Liver (tissue), 9 donors: ENCODE results near the gene MIDN. TPM values are rescaled to one million over a fixed set of nuclear protein-coding genes. Genes with fewer than 3 reads are reported as not detected.

Experiments
- DNase-seq: peaks from one replicate; pipeline ENCODE4 v3.0.0-alpha.2; 2017; ENCODE audit warnings: low spot score
- H3K27ac ChIP-seq, 2 donors: one replicate each; pipeline ENCODE4 v1.7.0; 2013; ENCODE audit warnings: inconsistent platforms in 2 of 2, low read length in 2 of 2, control low read depth in 1 of 2, low read depth in 1 of 2, mild to moderate bottlenecking in 1 of 2
- H3K27me3 ChIP-seq, 4 donors: one replicate each; pipeline versions ENCODE4 v1.6.1 to v1.7.0; 2013; ENCODE audit warnings: low read length in 3 of 4, inconsistent platforms in 1 of 4, mild to moderate bottlenecking in 1 of 4, moderate library complexity in 1 of 4; ENCODE audit not compliant: control insufficient read depth in 4 of 4, insufficient read depth in 4 of 4
- H3K36me3 ChIP-seq, 4 donors: one replicate each; pipeline versions ENCODE4 v1.6.1 to v1.7.0; 2013; ENCODE audit warnings: low read length in 3 of 4, mild to moderate bottlenecking in 3 of 4, low read depth in 1 of 4, moderate library complexity in 1 of 4; ENCODE audit not compliant: control insufficient read depth in 4 of 4, insufficient read depth in 3 of 4
- H3K4me1 ChIP-seq, 4 donors: one replicate each; pipeline versions ENCODE4 v1.6.1 to v1.7.0; 2013; ENCODE audit warnings: low read length in 3 of 4, mild to moderate bottlenecking in 3 of 4, moderate library complexity in 1 of 4; ENCODE audit not compliant: control insufficient read depth in 4 of 4, insufficient read depth in 4 of 4
- H3K4me3 ChIP-seq, 3 donors: one replicate each; pipeline versions ENCODE4 v1.6.1 to v1.7.0; 2013; ENCODE audit warnings: low read length in 3 of 3, control low read depth in 1 of 3, low read depth in 1 of 3, mild to moderate bottlenecking in 1 of 3
- H3K9ac ChIP-seq, 2 donors: one replicate each; pipeline ENCODE4 v1.7.0; 2013; ENCODE audit warnings: low read length in 2 of 2, mild to moderate bottlenecking in 2 of 2, moderate library complexity in 2 of 2, control low read depth in 1 of 2, low read depth in 1 of 2
- H3K9me3 ChIP-seq, 4 donors: one replicate each; pipeline versions ENCODE4 v1.6.1 to v1.7.0; 2013; ENCODE audit warnings: low read length in 3 of 4; ENCODE audit not compliant: control insufficient read depth in 4 of 4
- CTCF ChIP-seq: fragments of 150-350 bp; IDR thresholded peaks from 2 replicates; pipeline ENCODE4 v1.5.1; 2017; ENCODE audit warnings: improper control_type of control experiment, low read depth, low read length; ENCODE audit not compliant: missing input control
- EGR1 ChIP-seq, 2 donors: IDR thresholded peaks; 2 replicates each; pipeline ENCODE4 v1.6.1; 2016 to 2018; ENCODE audit warnings: antibody characterized with exemption in 2 of 2, low read depth in 2 of 2
- FOXA1 ChIP-seq: IDR thresholded peaks from 2 replicates; pipeline ENCODE4 v1.6.1; 2016; ENCODE audit warnings: antibody characterized with exemption
- FOXA2 ChIP-seq: IDR thresholded peaks from 2 replicates; pipeline ENCODE4 v1.6.1; 2016; ENCODE audit warnings: antibody characterized with exemption
- GABPA ChIP-seq, 2 donors: IDR thresholded peaks in 1 of 2; conservative IDR thresholded peaks in 1 of 2; 2 replicates each; pipeline ENCODE4 v1.6.1; 2016; ENCODE audit warnings: antibody characterized with exemption in 2 of 2, mild to moderate bottlenecking in 1 of 2, moderate library complexity in 1 of 2
- HNF4A ChIP-seq, 2 donors: conservative IDR thresholded peaks; 2 replicates each; pipeline ENCODE4 v1.6.1; 2016; ENCODE audit warnings: antibody characterized with exemption in 2 of 2, mild to moderate bottlenecking in 2 of 2
- HNF4G ChIP-seq: IDR thresholded peaks from 2 replicates; pipeline ENCODE4 v1.6.1; 2016; ENCODE audit warnings: antibody characterized with exemption
- JUND ChIP-seq, 2 donors: IDR thresholded peaks; 2 replicates each; pipeline ENCODE4 v1.6.1; 2016; ENCODE audit warnings: antibody characterized with exemption in 2 of 2
- NR2F2 ChIP-seq: IDR thresholded peaks from 2 replicates; pipeline ENCODE4 v1.6.1; 2016; ENCODE audit warnings: antibody characterized with exemption
- RAD21 ChIP-seq, 2 donors: IDR thresholded peaks; 2 replicates each; pipeline ENCODE4 v1.6.1; 2016; ENCODE audit warnings: antibody characterized with exemption in 2 of 2, mild to moderate bottlenecking in 2 of 2
- RXRA ChIP-seq, 2 donors: IDR thresholded peaks; 2 replicates each; pipeline ENCODE4 v1.6.1; 2017 to 2018; ENCODE audit warnings: antibody characterized with exemption in 2 of 2, mild to moderate bottlenecking in 1 of 2
- SP1 ChIP-seq: IDR thresholded peaks from 2 replicates; pipeline ENCODE4 v1.6.1; 2018; ENCODE audit warnings: antibody characterized with exemption, mild to moderate bottlenecking
- TAF1 ChIP-seq: conservative IDR thresholded peaks from 2 replicates; pipeline ENCODE4 v1.6.1; 2016; ENCODE audit warnings: antibody characterized with exemption, mild to moderate bottlenecking
- YY1 ChIP-seq: IDR thresholded peaks from 2 replicates; pipeline ENCODE4 v1.6.1; 2016; ENCODE audit warnings: antibody characterized with exemption, mild to moderate bottlenecking
- WGBS: extraction: QIAGEN DNeasy Blood & Tissue Kit; methylation state at CpG from one replicate; pipeline ENCODE4 v1.1.7; 2013; 5-methylcytosine and 5-hydroxymethylcytosine counted together
- polyA plus RNA-seq, 2 donors: library from polyadenylated mRNA; stranded (reverse) in 1 of 2; unstranded in 1 of 2; fragments of 200-250 nt in 1 of 2; fragments of >200 nt in 1 of 2; fragmentation: Nextera tagmentation in 1 of 2; extraction: Ambion mirVana in 1 of 2; gene quantifications; one replicate each; pipeline versions ENCODE4 v1.2.1 to v1.2.3, GENCODE V29; 2013 to 2015
- total RNA-seq, 2 donors: library from RNA; depleted of rRNA; stranded (reverse); fragments of >200 nt; gene quantifications; one replicate each; pipeline ENCODE4 v1.2.3, GENCODE V29; 2014
- TF ChIP-seq, protein P1 (sequence below): IDR thresholded peaks from 2 replicates; pipeline ENCODE4 v1.6.1; 2016; ENCODE audit warnings: antibody characterized with exemption, mild to moderate bottlenecking
- TF ChIP-seq, protein P2 (sequence below): IDR thresholded peaks from 2 replicates; pipeline ENCODE4 v1.6.1; 2016; ENCODE audit warnings: antibody characterized with exemption
- TF ChIP-seq, protein P3 (sequence below): IDR thresholded peaks from 2 replicates; pipeline ENCODE4 v1.6.1; 2016; ENCODE audit warnings: antibody characterized with exemption
- TF ChIP-seq, protein P4 (sequence below): IDR thresholded peaks from 2 replicates; pipeline ENCODE4 v1.6.1; 2016; ENCODE audit warnings: antibody characterized with exemption
- donor health status: healthy.
- donor health status: healthy.
- donor health status: healthy.
- donor health status: healthy.
- donor health status: healthy.

Gene MIDN
- total and polyA plus RNA-seq, 4 donors: 2.9 to 22.9 (median 11.8) TPM

DNA sequence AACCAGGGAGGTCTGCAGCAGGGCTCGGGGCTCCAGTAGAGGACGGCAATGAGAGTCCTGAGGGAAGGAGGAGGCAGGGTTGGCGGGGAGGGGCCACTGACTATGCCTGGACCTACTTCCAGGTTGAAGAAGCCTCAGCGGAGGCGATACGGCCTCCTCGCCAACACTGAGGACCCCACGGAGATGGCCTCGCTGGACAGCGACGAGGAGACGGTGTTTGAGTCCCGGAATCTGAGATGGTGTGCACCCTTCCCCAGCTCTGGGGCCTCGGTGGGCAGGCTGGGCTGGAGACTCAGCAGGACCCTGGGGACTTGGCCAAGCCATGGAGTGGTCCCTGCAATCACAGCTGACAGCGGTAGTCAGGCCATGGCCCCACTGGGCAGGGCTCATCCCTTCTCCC is 28.7 kb downstream of the MIDN start:
- H3K4me1 ChIP-seq: peaks cover 14 to 51% (median 40%) of the 10 kb centered on the region in 4 donors
- H3K9ac ChIP-seq: no peak overlapping the region

More for the DNA sequence above, 28.7 kb downstream of the MIDN start:
- peaks cover 18 to 24% (median 18%) of the 10 kb centered on the region in 4 donors for H3K36me3 ChIP-seq
- TF ChIP-seq, protein P1, sequence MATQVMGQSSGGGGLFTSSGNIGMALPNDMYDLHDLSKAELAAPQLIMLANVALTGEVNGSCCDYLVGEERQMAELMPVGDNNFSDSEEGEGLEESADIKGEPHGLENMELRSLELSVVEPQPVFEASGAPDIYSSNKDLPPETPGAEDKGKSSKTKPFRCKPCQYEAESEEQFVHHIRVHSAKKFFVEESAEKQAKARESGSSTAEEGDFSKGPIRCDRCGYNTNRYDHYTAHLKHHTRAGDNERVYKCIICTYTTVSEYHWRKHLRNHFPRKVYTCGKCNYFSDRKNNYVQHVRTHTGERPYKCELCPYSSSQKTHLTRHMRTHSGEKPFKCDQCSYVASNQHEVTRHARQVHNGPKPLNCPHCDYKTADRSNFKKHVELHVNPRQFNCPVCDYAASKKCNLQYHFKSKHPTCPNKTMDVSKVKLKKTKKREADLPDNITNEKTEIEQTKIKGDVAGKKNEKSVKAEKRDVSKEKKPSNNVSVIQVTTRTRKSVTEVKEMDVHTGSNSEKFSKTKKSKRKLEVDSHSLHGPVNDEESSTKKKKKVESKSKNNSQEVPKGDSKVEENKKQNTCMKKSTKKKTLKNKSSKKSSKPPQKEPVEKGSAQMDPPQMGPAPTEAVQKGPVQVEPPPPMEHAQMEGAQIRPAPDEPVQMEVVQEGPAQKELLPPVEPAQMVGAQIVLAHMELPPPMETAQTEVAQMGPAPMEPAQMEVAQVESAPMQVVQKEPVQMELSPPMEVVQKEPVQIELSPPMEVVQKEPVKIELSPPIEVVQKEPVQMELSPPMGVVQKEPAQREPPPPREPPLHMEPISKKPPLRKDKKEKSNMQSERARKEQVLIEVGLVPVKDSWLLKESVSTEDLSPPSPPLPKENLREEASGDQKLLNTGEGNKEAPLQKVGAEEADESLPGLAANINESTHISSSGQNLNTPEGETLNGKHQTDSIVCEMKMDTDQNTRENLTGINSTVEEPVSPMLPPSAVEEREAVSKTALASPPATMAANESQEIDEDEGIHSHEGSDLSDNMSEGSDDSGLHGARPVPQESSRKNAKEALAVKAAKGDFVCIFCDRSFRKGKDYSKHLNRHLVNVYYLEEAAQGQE: no peak
- no peak for TF ChIP-seq HNF4A (conservative IDR thresholded peaks at IDR 0.05)
- no peak for TF ChIP-seq YY1
- TF ChIP-seq, protein P2, sequence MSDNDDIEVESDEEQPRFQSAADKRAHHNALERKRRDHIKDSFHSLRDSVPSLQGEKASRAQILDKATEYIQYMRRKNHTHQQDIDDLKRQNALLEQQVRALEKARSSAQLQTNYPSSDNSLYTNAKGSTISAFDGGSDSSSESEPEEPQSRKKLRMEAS: no peak
- TF ChIP-seq NR2F2: no peak
- TF ChIP-seq GABPA (IDR thresholded peaks at IDR 0.05 in 1 of 2, conservative IDR thresholded peaks at IDR 0.05 in 1 of 2): no peak
- TF ChIP-seq, protein P3, sequence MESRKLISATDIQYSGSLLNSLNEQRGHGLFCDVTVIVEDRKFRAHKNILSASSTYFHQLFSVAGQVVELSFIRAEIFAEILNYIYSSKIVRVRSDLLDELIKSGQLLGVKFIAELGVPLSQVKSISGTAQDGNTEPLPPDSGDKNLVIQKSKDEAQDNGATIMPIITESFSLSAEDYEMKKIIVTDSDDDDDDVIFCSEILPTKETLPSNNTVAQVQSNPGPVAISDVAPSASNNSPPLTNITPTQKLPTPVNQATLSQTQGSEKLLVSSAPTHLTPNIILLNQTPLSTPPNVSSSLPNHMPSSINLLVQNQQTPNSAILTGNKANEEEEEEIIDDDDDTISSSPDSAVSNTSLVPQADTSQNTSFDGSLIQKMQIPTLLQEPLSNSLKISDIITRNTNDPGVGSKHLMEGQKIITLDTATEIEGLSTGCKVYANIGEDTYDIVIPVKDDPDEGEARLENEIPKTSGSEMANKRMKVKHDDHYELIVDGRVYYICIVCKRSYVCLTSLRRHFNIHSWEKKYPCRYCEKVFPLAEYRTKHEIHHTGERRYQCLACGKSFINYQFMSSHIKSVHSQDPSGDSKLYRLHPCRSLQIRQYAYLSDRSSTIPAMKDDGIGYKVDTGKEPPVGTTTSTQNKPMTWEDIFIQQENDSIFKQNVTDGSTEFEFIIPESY: no peak
- TF ChIP-seq, protein P4, sequence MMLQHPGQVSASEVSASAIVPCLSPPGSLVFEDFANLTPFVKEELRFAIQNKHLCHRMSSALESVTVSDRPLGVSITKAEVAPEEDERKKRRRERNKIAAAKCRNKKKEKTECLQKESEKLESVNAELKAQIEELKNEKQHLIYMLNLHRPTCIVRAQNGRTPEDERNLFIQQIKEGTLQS: no peak
- no peak for TF ChIP-seq FOXA1
- no peak for TF ChIP-seq HNF4G
- no peak for TF ChIP-seq FOXA2
- no peak for TF ChIP-seq RXRA (IDR thresholded peaks at IDR 0.05)
- no peak for TF ChIP-seq RAD21 (IDR thresholded peaks at IDR 0.05)
- no peak for TF ChIP-seq EGR1 (IDR thresholded peaks at IDR 0.05; ENCODE audit: low read depth in 2 of 2)
- TF ChIP-seq CTCF: no peak
- no peak for TF ChIP-seq TAF1
- no peak for TF ChIP-seq JUND (IDR thresholded peaks at IDR 0.05)
- TF ChIP-seq SP1: no peak
- no peak for DNase-seq
- H3K27ac ChIP-seq: no peak overlapping the region
- H3K9me3 ChIP-seq: no peaks in the 10 kb centered on the region
- no peaks in the 10 kb centered on the region for H3K27me3 ChIP-seq
- H3K4me3 ChIP-seq: no peak overlapping the region
- 93% methylated on average over 15 of the region's 15 CpGs for WGBS
